NCI-H2081 treated with DMSO at 0.1 percent for 48 hours (cell line): Measurements from ENCODE around the gene JAML.

Source experiments
- DNase-seq: peaks from one replicate; lab custom pipeline; 2025; lab: John Stamatoyannopoulos, UW

The JAML gene

DNA sequence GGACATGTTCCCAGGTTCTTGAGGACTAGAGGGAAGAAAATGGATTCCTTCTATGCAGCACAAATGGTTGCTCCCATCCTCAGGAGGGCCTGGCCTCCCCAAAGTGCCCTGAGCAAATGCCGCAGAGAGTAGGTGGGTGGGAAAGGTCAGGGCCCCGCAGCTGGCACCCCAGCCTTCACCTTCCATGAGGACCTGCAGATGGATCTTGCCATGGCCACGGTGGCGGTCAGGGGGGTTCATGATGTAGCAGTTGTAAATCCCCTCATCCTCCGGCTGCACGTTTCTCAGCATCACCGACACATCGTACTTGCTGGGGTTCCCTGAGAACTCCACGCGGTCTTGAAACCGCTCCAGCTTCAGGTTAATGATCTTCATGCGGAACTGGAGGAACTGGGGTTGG lies 56.9 kb downstream of the JAML start:
- no peak for DNase-seq

GRCh38 chr11:118167253-118167652 lies 57.6 kb downstream of the JAML start:
- no peak for DNase-seq

- no peak for DNase-seq
These were observed 58.2 kb downstream of the JAML start for GRCh38 chr11:118166641-118167040.

DNA sequence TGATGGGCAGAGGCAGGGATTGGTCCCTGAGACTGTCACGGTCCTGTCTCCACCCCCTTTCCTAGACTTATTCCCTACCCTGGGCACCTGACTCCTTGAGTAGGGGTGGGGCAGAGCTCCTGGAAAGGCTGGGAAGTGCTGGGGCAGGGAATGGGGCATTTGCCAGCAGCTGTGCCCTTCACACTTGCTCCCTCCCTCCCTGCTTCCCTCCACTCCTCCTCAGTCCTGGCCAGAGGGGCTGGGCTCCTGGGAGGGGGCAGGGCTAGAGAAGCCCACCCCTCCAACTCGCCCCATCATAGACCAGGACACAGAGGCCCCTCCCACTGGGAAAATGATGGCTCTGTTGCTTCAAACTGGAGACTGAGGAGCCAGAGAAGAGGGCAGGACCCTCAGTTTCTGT lies 59.9 kb downstream of the JAML start:
- no peak for DNase-seq

- no peak for DNase-seq
These were observed 61.3 kb downstream of the JAML start for GRCh38 chr11:118163494-118163893.

DNA sequence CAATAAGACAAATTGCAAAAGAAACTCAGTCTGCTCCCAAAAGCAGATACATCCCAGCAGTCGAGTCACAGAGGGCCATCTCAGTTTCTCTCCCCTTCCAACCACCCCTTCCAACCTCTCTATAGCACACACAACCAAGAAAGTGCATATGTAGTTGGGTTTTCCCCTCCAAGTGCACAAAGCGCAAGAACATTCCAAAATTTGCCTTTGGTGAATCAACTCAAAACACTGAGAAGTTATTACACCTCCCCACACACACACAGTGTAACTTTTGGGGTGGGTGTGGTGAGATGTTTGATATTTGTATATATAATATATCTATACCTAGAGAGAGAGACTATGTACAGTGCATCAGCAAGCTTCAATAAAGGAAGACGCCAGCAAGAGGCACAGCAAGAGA lies 62.0 kb downstream of the JAML start:
- no peak for DNase-seq

GRCh38 chr11:118161786-118162185 lies 63.0 kb downstream of the JAML start:
- no peak for DNase-seq

DNA sequence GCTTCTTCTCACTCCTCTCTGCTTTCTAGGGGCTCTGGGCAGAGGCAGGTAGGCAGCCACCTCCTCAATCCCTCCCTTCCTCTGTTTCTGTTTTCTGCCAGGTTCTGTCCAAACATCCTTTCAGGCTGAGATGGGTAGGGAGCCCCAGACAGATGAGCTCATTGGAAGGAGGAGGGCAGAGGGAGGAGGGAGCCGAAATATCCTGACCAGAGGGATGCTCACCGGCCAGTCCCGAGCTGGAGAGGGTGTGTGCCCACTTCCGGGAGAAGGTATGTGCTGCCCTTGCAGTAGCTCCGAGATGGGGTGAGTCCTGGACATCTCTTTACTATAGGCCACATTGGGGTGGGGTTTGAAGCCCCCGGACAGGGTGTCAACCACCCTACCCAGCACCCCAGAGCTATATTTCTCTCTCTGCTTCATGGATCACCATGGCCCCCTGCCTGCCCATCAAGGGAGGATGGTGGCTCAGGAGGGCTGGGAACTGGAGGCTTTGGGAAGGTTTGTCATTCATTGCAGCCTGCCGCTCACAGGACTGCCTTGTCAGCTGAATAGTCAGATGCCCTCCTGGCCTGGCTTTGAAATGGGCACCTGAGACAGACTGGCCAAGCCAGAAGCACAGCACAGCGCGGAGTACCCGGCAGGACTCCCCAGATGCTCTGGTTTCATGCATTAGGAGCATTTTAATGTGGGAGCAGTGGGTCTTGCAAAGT lies 67.5 kb downstream of the JAML start:
- DNase-seq: no peak

DNA sequence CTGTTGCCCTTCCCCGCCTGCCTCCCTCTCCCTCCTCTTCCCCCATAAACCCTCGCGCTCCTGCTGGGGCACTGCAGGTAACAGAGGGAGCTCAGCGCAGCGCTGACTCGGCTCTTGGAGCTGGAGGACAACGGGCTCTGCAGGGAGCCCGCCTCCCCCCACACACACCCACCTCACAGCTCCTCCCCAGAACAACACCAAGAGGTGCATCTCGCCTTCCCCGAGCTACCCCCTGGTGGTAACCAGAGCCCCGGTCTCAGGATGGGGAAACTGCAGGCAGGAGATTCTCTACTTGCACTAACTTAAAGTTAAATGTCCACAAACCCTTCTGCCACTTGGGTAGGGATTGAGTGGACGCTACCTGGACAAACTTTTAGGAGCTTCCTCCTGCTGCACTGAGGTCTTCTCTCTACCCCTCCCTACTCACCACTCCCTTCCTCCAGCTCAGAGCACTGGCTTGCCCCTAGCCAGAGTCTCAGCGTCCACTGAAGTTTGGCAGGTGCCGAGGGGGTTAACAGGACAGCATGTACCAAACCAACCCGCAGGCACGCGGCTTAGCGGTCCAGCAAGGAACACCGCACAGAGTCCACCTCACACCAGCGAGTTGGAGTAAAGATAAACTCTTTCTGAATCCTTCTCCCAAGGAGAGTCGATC lies 68.2 kb downstream of the JAML start:
- DNase-seq: no peak

DNA sequence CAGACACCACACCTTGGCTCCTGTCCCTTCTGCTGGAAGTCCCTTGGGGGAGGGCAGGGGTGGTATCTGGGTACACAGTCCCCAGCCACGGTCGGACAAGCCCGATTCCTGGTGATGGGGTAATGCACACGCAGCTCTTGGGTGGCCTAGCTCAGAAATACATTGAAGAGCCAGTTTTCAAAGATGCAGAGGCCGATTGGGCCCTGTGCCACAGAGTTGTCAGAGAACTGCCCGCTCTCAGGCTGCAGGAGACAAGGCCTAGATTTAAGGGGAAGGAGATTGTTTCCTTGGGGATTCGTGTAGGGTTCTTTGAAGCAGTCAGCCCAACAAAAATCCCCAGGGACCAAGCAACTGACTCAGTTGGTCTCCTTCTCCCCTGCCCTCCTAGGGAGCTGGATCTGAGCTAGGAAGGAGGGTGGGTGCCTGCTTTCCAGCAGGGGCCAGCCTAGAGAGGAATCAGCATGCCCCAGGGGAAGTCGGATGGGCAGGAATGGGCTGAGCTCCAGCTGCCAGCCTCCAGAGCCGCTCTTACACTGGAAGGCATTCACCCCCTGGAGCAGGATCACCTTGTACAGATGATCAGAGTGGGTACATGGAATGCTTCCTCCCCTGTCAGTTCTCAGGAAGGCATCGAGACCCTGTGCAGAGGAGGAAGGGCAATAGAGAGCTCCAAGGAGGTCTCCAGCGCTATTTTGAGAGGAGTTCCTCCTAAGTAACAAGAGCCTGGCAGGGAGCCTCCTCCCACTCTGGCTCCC lies 68.9 kb downstream of the JAML start:
- no peak for DNase-seq

DNA sequence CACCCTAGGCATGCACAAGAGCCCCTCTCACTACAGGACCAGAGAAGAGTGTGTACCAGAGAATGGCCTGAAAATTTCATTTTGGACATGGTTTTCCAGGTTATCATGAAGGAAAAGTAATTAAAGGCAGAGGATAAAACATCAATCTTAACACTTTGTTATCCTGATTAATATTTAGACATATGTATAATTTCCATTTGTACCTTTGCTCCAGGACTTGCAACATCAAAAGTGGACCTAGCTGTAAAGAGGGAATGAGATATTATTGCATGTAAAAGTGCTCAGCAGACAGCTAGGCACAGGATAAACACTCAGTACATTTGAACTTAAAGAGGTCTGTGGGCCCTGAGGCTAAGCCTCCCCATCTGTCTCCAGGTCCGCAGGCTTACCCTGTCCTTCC lies 70.2 kb downstream of the JAML start:
- DNase-seq: no peak

- DNase-seq: no peak
These were observed 70.8 kb downstream of the JAML start for GRCh38 chr11:118153976-118154375.

DNA sequence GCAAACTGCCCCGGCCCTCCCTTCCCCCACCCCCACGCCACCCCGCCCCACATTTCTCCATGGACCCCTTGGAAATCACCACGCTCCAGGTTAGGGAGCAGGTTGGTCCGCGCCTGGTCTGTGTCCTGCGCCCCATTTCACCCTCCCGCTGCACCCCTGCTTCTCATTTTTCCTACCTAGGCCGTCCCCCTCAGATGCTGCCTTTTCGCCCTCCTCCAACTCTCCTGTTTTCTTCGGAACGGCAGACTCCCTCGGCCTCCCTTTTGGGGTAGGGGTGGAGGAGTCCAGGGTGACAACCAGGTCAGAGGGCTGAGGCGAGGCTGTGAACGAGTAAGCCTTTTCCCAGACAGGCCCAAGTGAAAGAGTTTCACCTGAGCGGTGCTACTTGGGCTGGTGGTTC lies 71.3 kb downstream of the JAML start:
- no peak for DNase-seq

- no peak for DNase-seq
These were observed 72.0 kb downstream of the JAML start, which contains the start of gene SCN4B for GRCh38 chr11:118152552-118153471. Gene SCN4B, minus strand, starts transcription at chr11:118152823. Its CDS starts 150 bp downstream, at chr11:118152673.

DNA sequence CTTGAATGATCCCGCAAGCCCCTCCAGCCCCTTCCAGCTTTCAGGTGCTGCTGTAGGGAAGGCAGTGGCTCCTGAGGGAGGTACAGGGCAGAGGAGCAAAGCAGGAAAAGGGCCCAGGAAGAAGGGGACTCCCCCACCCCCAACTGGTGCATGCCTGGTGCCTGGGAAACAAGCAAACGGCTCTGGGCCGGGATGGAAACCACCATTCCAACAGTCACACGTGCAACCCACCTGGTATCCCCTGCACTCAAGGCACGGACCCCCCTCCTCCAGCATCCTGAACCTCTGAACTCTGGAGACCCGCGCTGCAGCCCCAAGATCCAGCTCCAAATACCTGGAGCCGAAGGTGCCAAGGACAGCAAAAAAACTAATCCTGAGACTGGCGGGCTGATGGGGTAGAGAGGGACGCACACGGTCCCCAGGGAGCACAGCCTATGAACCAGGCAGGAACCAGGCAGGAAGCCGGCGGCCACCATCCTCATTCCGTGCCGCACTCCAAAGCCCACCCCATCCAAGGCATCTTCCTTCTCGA lies 72.7 kb downstream of the JAML start:
- no peak for DNase-seq

GRCh38 chr11:118151431-118151830 lies 73.4 kb downstream of the JAML start:
- DNase-seq: no peak

- DNase-seq: no peak
These were observed 75.3 kb downstream of the JAML start for GRCh38 chr11:118149493-118149892.

- DNase-seq: no peak
These were observed 76.0 kb downstream of the JAML start for GRCh38 chr11:118148856-118149255.

- no peak for DNase-seq
These were observed 76.6 kb downstream of the JAML start for GRCh38 chr11:118148240-118148639.

DNA sequence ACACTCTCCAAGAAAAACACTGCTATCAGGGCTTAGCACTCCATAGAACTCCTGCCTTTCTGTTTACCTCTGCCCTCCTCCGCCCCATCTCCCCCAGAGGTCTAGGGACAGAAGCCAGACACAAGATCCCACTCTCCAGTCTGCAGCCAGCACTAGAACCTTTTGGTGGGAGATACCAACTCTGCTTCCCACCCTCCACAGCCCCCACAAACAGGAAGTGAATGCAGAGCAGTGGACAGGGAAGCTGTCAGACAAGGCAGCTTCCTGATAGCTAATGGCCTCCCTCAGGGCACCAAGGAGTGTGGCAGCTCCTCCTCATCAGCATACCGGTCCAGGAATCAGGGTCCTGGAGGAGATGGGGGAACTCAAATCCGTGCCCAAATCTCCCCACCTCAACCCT lies 77.3 kb downstream of the JAML start:
- no peak for DNase-seq

GRCh38 chr11:118146554-118146953 lies 78.3 kb downstream of the JAML start:
- no peak for DNase-seq
